Left cardiac atrium (tissue), 4 donors: ENCODE measurements around the gene FAM171A2. TPM values are rescaled to one million over a fixed set of nuclear protein-coding genes. Genes with fewer than 3 reads are reported as not detected.
"Not testable (repeated sequence)": the region's sequence is repeated elsewhere in the genome, so short reads cannot be mapped to it uniquely, and the experiment has no call there.

Experiments
- ATAC-seq, 2 donors: fragments of 200-7000 bp; cut with Tn5 transposase; one replicate each; pipeline ENCODE4 v1.9.1; 2020; ENCODE audit warnings: mild to moderate bottlenecking in 2 of 2, moderate library complexity in 2 of 2
- DNase-seq: peaks from one replicate; pipeline ENCODE4 v3.0.0-alpha.2; 2020
- intact Hi-C, 2 donors: fragments of 100-400 bp; cut with DNase I; formaldehyde crosslinking; loops; one replicate each; pipeline versions ENCODE4 v1.14.1 to v1.15.1; 2022 to 2023
- total RNA-seq, 2 donors: library from RNA; stranded (reverse); fragmentation: NEBNext Ultra II Directional; extraction: Animal tissue kit (Norgen Biotek cat#: 25700); gene quantifications; one replicate each; pipeline ENCODE4 v1.2.1, GENCODE V29; 2021
- donor health status: DM: no; HTN: yes; CAD: no.
- donor health status: DM: no; HTN: yes; CAD: no; lungs with severe emphysema.
- donor health status: DM: yes; HTN: yes; CAD: no.
- donor health status: Dilated cardiomyopathy.

Gene FAM171A2
- total RNA-seq, 2 donors from 2014 or later, result 1.2 to 2.4 TPM

GRCh38 chr17:44385287-44386181 lies 21.9 kb upstream of the FAM171A2 start:
- peak; percentile 92 to 94 for ATAC-seq
- intact Hi-C loops, result loop anchor here in 1 of 2 donors (5.0 kb wide), 1 partner anchor 117 kb away; the partner anchor contains the start of gene GPATCH8

GRCh38 chr17:44384823-44385286 lies 21.2 kb upstream of the FAM171A2 start:
- intact Hi-C loops, result loop anchor here in 1 of 2 donors (5.0 kb wide), 1 partner anchor 117 kb away; the partner anchor contains the start of gene GPATCH8
- peak; percentile 13 to 20 for ATAC-seq
- DNase-seq, result no peak

More at GRCh38 chr17:44385287-44386181, 21.9 kb upstream of the FAM171A2 start:
- DNase-seq, result peak; percentile 89

GRCh38 chr17:44384281-44384822 lies 20.7 kb upstream of the FAM171A2 start:
- intact Hi-C loops, result no loop called here
- ATAC-seq, result no peak
- DNase-seq, result no peak

GRCh38 chr17:44383861-44384260 lies 20.2 kb upstream of the FAM171A2 start:
- ATAC-seq (no peak), DNase-seq (no peak)
- intact Hi-C loops, result no loop called here

GRCh38 chr17:44383363-44383762 lies 19.7 kb upstream of the FAM171A2 start:
- no peak for ATAC-seq
- no peak for DNase-seq
- intact Hi-C loops, result no loop called here

- intact Hi-C loops, result no loop called here
- no peak for ATAC-seq
- no peak for DNase-seq
Measured at GRCh38 chr17:44382917-44383316, 19.3 kb upstream of the FAM171A2 start.

- DNase-seq (no peak), ATAC-seq (no peak)
- intact Hi-C loops, result no loop called here
Measured at GRCh38 chr17:44381810-44382305, 18.2 kb upstream of the FAM171A2 start.

- no peak for ATAC-seq
- intact Hi-C loops, result no loop called here
- DNase-seq, result no peak
Measured at GRCh38 chr17:44380767-44381166, 17.1 kb upstream of the FAM171A2 start.

GRCh38 chr17:44379887-44380286 lies 16.2 kb upstream of the FAM171A2 start:
- intact Hi-C loops, result no loop called here
- no peak for DNase-seq
- no peak for ATAC-seq

GRCh38 chr17:44378171-44378705 lies 14.6 kb upstream of the FAM171A2 start:
- ATAC-seq, result no peak
- intact Hi-C loops, result no loop called here
- DNase-seq, result no peak

- no peak for ATAC-seq
- intact Hi-C loops, result no loop called here
- no peak for DNase-seq
Measured at GRCh38 chr17:44376779-44377178, 13.1 kb upstream of the FAM171A2 start.

- DNase-seq, result peak; percentile 73
- ATAC-seq, result peak; percentile 74 to 91
Measured at GRCh38 chr17:44376124-44376523, 12.5 kb upstream of the FAM171A2 start.

GRCh38 chr17:44375196-44376017 lies 11.8 kb upstream of the FAM171A2 start:
- DNase-seq, result no peak
- peak; percentile 2 to 31 for ATAC-seq
- intact Hi-C loops, result no loop called here

More at GRCh38 chr17:44376124-44376523, 12.5 kb upstream of the FAM171A2 start:
- intact Hi-C loops, result no loop called here

GRCh38 chr17:44374306-44375195 lies 10.9 kb upstream of the FAM171A2 start:
- intact Hi-C loops, result no loop called here
- peak in 1 of 2 donors; percentile 49 for ATAC-seq

GRCh38 chr17:44372036-44372435 lies 8.4 kb upstream of the FAM171A2 start:
- intact Hi-C loops, result no loop called here
- DNase-seq (no peak), ATAC-seq (no peak)

More at GRCh38 chr17:44374306-44375195, 10.9 kb upstream of the FAM171A2 start:
- no peak for DNase-seq

GRCh38 chr17:44369414-44370023 lies 5.9 kb upstream of the FAM171A2 start:
- intact Hi-C loops, ATAC-seq, DNase-seq: not testable (repeated sequence)
